Cardiac fibroblast (primary cell): ENCODE results near the gene MAST2.
A peak's percentile ranks its signal among the peaks of the same experiment; 100 is the strongest.

ENCODE experiments used
- DNase-seq, 2 donors: peaks; one replicate each; pipeline versions ENCODE4 v3.0.0 to v3.0.0-alpha.2; 2010; ENCODE audit warnings: low read depth in 2 of 2
- H3K4me3 ChIP-seq, 2 donors: replicated peaks in 1 of 2; 1 replicate in 1 of 2; 2 replicates in 1 of 2; pipeline ENCODE4 v1.5.1; 2011; ENCODE audit warnings: low read depth in 2 of 2, low read length in 2 of 2, mild to moderate bottlenecking in 2 of 2, moderate library complexity in 1 of 2
- TF ChIP-seq, protein P1 (sequence below): IDR thresholded peaks from one replicate; pipeline ENCODE4 v1.5.1; 2011; ENCODE audit warnings: low read depth, mild to moderate bottlenecking, low read length, inconsistent platforms

The MAST2 gene

DNA sequence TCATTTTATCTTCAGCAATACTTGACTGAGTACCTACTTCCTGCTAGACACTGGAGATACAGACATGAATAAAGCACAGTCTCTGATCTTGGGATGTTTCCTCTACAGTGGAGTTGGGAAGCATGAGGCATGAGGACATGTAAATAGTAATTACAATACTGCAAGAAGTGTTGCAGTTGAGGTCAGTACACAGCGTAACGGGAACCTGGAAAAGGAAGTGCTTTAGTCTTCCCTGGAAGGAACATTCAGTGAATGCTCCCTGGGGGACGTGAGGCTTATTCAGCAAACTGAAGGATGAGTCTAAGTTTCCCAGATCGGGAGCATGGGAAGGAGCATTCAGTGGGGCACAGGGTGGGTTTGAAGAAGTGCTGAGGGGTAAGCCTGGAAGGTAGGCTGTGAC, 216.6 kb downstream of the MAST2 start:
- TF ChIP-seq, protein P1, sequence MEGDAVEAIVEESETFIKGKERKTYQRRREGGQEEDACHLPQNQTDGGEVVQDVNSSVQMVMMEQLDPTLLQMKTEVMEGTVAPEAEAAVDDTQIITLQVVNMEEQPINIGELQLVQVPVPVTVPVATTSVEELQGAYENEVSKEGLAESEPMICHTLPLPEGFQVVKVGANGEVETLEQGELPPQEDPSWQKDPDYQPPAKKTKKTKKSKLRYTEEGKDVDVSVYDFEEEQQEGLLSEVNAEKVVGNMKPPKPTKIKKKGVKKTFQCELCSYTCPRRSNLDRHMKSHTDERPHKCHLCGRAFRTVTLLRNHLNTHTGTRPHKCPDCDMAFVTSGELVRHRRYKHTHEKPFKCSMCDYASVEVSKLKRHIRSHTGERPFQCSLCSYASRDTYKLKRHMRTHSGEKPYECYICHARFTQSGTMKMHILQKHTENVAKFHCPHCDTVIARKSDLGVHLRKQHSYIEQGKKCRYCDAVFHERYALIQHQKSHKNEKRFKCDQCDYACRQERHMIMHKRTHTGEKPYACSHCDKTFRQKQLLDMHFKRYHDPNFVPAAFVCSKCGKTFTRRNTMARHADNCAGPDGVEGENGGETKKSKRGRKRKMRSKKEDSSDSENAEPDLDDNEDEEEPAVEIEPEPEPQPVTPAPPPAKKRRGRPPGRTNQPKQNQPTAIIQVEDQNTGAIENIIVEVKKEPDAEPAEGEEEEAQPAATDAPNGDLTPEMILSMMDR, result no peak
- peak; percentile 23 to 59 for DNase-seq

DNA sequence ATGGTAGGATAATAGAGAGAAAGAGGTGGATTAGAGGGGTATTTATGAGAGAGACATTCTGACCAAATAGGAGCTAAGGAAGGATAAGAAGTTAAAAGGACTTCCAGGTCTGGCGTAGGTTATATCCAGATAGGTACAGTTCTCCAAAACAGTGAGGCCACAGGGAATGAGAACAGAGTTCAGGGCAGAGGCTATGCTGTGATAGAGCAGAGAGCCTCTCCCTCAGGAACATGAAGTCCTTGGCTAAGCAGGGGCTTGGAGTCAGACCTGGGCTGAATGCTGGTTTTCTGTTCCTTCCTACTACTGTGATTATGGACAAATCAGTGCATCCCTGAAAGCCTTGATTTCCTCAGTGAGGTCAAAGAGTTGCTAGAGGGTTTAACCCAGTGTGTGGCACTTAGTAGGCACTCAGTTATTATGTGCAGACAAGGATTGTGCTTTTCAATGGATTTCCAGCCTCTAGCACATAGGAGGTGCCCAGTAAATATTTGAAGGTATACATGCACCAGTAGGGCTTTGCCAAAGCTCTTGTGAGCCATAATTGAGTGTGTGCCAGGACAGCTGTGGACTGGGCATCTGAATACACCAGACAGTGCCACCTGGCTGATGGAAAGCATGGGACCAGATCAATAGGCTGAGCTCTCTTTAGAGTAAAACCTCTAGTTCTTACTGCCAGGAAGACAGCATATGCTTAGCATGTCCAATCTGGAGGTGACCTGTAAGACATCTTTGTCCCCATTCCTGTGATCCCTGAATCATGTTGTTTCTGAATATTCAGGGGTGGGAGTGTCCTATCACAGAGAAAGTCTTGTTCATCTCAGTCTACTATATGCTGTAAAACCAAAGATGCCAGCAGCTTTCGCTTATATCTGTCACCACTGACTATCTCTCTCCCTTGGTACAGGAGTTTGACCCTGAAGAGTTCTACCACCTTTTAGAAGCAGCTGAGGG, 217.9 kb downstream of the MAST2 start:
- DNase-seq, result no peak
- no peak overlapping the region for H3K4me3 ChIP-seq
- TF ChIP-seq, protein P1, result no peak

More for the DNA sequence above, 216.6 kb downstream of the MAST2 start:
- H3K4me3 ChIP-seq, result no peak overlapping the region

DNA sequence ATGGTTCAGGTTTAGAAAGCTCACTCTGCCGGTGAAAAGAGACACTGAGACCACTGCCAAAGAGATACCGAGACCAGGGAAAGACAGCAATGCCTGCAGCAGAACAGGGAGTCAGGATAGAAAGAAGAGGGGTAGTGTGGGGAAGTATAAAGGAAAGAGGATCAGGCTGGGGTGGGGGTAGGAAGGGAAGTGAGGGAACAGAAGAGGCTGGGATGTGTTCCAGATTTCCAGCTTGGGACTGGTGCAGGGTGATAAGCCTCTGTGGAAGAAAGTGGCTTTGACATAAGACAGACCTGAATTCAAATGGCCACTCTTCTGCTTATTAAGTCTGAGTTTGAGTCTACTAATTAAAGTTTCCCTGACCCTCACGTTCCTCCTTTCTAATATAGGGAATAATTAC, 223.1 kb downstream of the MAST2 start:
- no peak overlapping the region for H3K4me3 ChIP-seq
- DNase-seq, result peak in 1 of 2 donors; percentile 69
- TF ChIP-seq, protein P1, result no peak

DNA sequence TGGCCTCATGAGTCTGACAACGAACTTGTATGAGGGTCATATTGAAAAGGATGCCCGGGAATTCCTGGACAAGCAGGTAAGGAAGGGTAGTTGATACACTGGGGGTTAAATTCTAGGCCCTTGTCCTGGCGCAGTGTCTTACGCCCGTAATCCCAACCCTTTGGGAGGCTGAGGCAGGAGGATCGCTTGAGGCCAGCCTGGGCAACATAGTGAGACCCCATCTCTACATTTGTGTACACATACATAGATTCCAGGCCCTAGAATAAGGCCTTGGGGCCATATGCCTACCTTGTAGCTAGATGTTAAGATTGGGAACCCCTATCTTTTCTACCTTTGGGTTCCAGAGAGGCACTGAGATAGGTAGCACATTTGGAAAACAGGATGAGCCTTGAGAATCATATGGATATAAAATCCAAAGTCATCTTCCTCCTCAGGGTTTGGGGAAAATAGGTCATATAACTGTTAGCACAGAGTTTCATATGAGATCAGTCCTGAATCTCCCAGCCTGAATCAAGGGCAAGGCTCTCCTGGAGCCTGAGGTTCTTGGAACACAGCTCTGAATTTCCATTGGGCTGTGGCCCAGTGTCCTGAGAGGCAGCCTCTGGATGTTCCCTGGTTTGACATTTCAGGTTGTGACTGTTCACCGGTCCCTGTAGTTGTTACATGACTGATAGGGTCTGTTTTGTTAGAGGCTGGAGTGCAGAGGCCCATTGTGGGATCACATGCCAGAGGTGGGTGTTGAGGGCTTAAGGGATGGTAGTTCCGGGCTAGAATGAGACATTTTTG, 224.6 kb downstream of the MAST2 start:
- H3K4me3 ChIP-seq, result no peak overlapping the region
- no peak for DNase-seq
- TF ChIP-seq, protein P1, result no peak

DNA sequence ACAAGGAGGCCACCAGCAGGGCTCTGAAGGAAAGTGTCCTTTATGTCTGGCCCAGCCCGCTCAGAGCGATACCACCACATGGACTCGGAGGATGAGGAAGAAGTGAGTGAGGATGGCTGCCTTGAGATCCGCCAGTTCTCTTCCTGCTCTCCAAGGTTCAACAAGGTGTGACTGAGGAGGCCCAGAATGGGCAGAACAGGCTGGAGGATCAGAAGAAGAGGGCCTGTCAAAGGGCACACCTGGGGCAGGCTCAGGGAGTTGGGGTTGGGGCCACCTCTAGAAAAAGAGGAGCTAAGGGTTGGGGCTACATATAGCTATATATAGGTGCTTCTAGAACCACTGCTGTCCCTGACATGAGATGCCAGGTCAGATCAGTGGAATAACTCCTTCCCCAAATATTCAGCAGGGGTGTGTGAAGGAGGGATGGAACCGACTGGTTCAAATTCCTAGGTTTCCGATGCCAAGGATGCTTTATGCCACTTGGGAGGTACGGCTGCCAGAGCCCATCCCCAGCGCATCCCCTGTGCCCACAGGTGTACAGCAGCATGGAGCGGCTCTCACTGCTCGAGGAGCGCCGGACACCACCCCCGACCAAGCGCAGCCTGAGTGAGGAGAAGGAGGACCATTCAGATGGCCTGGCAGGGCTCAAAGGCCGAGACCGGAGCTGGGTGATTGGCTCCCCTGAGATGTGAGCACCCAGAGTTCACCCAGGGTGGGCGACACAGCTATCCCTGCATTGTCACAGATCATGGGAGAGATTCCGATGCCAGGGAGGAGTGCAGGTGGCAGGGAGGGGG, 226.9 kb downstream of the MAST2 start:
- no peak overlapping the region for H3K4me3 ChIP-seq
- DNase-seq, result no peak
- TF ChIP-seq, protein P1, result no peak

DNA sequence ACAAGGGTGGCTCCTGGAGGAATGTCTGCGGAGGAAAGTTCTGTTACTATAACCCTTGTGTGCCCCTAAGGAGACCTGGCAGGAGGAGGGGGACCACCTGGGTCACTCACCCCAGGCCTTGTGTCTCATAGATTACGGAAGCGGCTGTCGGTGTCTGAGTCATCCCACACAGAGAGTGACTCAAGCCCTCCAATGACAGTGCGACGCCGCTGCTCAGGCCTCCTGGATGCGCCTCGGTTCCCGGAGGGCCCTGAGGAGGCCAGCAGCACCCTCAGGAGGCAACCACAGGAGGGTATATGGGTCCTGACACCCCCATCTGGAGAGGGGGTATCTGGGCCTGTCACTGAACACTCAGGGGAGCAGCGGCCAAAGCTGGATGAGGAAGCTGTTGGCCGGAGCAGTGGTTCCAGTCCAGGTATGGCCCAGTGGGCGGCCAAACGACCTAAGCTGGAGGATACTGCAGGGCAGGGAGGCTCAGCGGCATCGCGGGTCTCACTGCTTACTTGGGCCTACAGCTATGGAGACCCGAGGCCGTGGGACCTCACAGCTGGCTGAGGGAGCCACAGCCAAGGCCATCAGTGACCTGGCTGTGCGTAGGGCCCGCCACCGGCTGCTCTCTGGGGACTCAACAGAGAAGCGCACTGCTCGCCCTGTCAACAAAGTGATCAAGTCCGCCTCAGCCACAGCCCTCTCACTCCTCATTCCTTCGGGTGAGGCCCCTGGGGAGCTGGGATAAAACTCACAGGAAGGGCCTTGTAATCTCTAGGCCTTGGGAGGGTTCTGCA, 227.7 kb downstream of the MAST2 start:
- TF ChIP-seq, protein P1, result no peak
- no peak overlapping the region for H3K4me3 ChIP-seq
- peak in 1 of 2 donors; percentile 38 for DNase-seq
